Type B pancreatic cell (in vitro differentiated cells): ENCODE results near the gene HLA-DOB. TPM values are rescaled to one million over a fixed set of nuclear protein-coding genes. Genes with fewer than 3 reads are reported as not detected.
"Not testable (repeated sequence)": the region's sequence is repeated elsewhere in the genome, so short reads cannot be mapped to it uniquely, and the experiment has no call there.

Experiments used
- DNase-seq: peaks from one replicate; pipeline ENCODE4 v3.0.0; 2021; ENCODE audit warnings: mixed read lengths; ENCODE audit not compliant: unreplicated experiment; ENCODE audit errors: extremely low spot score
- H3K27ac Mint-ChIP-seq: 2 replicates; pipeline ENCODE4 v1.8.0; 2021; ENCODE audit warnings: mild to moderate bottlenecking, mixed read lengths
- H3K27me3 Mint-ChIP-seq: 2 replicates; pipeline ENCODE4 v1.8.0; 2021; ENCODE audit warnings: mixed read lengths
- H3K36me3 Mint-ChIP-seq: 2 replicates; pipeline ENCODE4 v1.8.0; 2021; ENCODE audit warnings: mixed read lengths
- H3K4me1 Mint-ChIP-seq: one replicate; pipeline ENCODE4 v1.8.0; 2021; ENCODE audit warnings: mixed read lengths; ENCODE audit not compliant: unreplicated experiment
- H3K4me3 Mint-ChIP-seq: 2 replicates; pipeline ENCODE4 v1.8.0; 2021; ENCODE audit warnings: mild to moderate bottlenecking, mixed read lengths
- H3K9me3 Mint-ChIP-seq: 2 replicates; pipeline ENCODE4 v1.8.0; 2021; ENCODE audit warnings: mixed read lengths
- CTCF ChIP-seq: fragments of 200-600 bp; sonication (generic); conservative IDR thresholded peaks from 2 replicates; pipeline ENCODE4 v1.5.0; 2021; ENCODE audit warnings: antibody characterized with exemption, mild to moderate bottlenecking
- total RNA-seq: library from RNA; stranded (reverse); gene quantifications from 2 replicates; pipeline ENCODE4 v1.2.1, GENCODE V29; 2021; ENCODE audit warnings: low replicate concordance

The HLA-DOB gene
- total RNA-seq, 1 donor from 2014 or later = not detected

GRCh38 chr6:32796848-32797776 lies 19.7 kb downstream of the HLA-DOB start:
- no peaks in the 10 kb centered on the region for H3K4me1 Mint-ChIP-seq
- H3K4me3 Mint-ChIP-seq = peak overlapping the region; percentile 81
- DNase-seq = peak; percentile 80
- peak; percentile 92 for TF ChIP-seq CTCF
- H3K36me3 Mint-ChIP-seq = no peaks in the 10 kb centered on the region
- H3K27me3 Mint-ChIP-seq = peaks cover 84% of the 10 kb centered on the region
- peaks cover 5% of the 10 kb centered on the region for H3K9me3 Mint-ChIP-seq
- no peak overlapping the region for H3K27ac Mint-ChIP-seq

DNA sequence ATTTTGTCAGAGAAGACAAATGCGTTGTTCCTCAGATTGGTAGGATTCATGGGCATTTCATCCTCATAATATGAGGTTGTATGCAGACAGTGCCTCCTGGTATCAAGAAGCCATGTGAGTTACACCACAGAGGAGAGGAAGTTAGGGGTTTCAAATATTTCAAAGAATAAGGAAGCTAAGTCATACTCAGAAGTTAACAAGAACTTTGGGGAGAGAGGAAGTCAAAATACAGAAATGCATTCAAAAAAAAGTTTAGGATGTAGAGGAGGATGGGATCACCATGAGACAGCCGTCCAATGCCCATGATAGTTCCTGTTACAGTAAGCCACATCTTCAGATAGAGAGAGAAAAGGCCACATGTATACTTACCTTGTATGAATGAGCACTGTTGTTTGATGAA lies 22.3 kb downstream of the HLA-DOB start:
- Mint-ChIP-seq H3K4me1 (no peaks in the 10 kb centered on the region), H3K9me3 (peaks cover 5% of the 10 kb centered on the region), H3K27ac (no peak overlapping the region), H3K36me3 (no peaks in the 10 kb centered on the region), H3K4me3 (no peak overlapping the region), H3K27me3 (peaks cover 89% of the 10 kb centered on the region)
- TF ChIP-seq CTCF = no peak
- DNase-seq = no peak

- Mint-ChIP-seq H3K36me3 (no peaks in the 10 kb centered on the region), H3K27me3 (peaks cover 85% of the 10 kb centered on the region), H3K4me3 (no peak overlapping the region), H3K4me1 (no peaks in the 10 kb centered on the region), H3K27ac (no peak overlapping the region), H3K9me3 (no peaks in the 10 kb centered on the region)
- no peak for DNase-seq
- no peak for TF ChIP-seq CTCF
Observed at GRCh38 chr6:32792901-32793435, 23.8 kb downstream of the HLA-DOB start.

- Mint-ChIP-seq H3K4me3 (no peak overlapping the region), H3K4me1 (no peaks in the 10 kb centered on the region), H3K27me3 (peaks cover 82% of the 10 kb centered on the region), H3K36me3 (no peaks in the 10 kb centered on the region), H3K9me3 (no peaks in the 10 kb centered on the region), H3K27ac (no peak overlapping the region)
- no peak for TF ChIP-seq CTCF
- no peak for DNase-seq
Observed at GRCh38 chr6:32790306-32790705, 26.5 kb downstream of the HLA-DOB start.

GRCh38 chr6:32785781-32786533 lies 30.8 kb downstream of the HLA-DOB start:
- DNase-seq = no peak
- Mint-ChIP-seq H3K27me3 (peaks cover 53% of the 10 kb centered on the region), H3K9me3 (no peaks in the 10 kb centered on the region), H3K27ac (no peak overlapping the region), H3K36me3 (no peaks in the 10 kb centered on the region), H3K4me1 (no peaks in the 10 kb centered on the region), H3K4me3 (no peak overlapping the region)
- TF ChIP-seq CTCF = peak; percentile 79

DNA sequence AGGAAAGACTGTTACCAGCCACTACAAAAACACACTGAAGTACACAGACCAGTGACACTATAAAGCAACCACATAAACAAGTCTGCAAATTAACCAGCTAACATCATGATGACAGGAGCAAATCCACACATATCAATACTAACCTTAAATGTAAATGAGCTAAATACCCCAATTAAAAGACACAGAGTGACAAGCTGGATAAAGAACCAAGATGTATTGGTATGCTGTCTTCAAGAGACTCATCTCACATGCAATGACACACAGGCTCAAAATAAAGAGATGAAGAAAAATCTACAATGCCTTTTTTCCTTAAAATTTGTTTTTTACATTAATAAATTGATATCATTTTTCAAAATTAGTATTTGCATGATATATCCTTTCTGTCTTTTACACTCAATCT lies 33.9 kb downstream of the HLA-DOB start:
- DNase-seq, H3K27ac Mint-ChIP-seq, H3K4me1 Mint-ChIP-seq, H3K9me3 Mint-ChIP-seq, H3K4me3 Mint-ChIP-seq, H3K36me3 Mint-ChIP-seq: not testable (repeated sequence)
- H3K27me3 Mint-ChIP-seq = peaks cover 40% of the 10 kb centered on the region
